HL-60/S4 treated with phorbol 12-myristate 13-acetate at 8.2 ng/mL for 4 days and 3 days (cell line): ENCODE measurements around the gene CKB.
"Not testable (repeated sequence)": the region's sequence is repeated elsewhere in the genome, so short reads cannot be mapped to it uniquely, and the experiment has no call there.

ENCODE experiments used
- in situ Hi-C: fragments of 300-500 bp; cut with MboI; formaldehyde crosslinking; loops from 2 replicates; pipeline ENCODE4 v1.15.0; 2022; ENCODE audit warnings: low sequenced_read_pairs

CKB gene

DNA sequence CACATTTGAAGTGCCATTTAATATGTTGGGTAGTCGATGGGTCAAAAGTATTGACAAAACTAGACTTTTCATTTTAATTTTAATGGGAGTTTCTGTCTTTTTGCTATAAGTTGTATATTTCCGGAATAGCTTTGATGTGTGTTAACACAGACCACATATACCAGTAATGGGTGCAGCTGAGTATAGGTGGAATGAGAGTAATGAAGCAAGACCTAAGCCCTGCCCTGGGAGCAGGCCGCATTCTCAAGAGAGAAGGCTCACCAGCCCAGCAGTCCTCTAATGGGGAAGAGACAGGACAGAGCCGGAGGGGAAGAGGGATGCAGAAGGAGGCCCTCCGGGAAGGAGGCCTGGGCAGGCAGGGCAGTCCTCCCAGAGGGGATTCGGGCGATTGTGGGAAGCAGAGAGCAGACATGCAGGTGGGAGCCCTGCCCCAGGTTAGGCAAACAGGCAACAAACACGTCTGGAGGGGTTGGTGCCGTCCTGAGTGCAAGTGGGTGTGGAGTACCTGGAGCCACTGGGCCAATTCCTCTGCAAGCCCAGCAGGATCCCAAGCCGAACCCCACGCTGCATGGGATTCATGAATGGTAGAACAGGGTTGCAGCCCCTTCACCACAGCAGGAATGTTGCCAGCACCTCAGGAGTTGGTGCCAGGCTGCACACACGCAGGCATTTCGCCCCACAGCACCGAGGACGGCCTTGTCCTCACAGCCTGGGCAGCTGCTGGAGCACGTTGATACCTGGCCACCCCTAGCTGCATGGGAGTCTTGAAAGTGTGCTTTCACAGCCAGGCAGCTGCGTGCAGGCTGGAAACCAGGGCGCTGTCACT lies 7.8 kb downstream of the CKB start:
- in situ Hi-C loops: no loop called here

DNA sequence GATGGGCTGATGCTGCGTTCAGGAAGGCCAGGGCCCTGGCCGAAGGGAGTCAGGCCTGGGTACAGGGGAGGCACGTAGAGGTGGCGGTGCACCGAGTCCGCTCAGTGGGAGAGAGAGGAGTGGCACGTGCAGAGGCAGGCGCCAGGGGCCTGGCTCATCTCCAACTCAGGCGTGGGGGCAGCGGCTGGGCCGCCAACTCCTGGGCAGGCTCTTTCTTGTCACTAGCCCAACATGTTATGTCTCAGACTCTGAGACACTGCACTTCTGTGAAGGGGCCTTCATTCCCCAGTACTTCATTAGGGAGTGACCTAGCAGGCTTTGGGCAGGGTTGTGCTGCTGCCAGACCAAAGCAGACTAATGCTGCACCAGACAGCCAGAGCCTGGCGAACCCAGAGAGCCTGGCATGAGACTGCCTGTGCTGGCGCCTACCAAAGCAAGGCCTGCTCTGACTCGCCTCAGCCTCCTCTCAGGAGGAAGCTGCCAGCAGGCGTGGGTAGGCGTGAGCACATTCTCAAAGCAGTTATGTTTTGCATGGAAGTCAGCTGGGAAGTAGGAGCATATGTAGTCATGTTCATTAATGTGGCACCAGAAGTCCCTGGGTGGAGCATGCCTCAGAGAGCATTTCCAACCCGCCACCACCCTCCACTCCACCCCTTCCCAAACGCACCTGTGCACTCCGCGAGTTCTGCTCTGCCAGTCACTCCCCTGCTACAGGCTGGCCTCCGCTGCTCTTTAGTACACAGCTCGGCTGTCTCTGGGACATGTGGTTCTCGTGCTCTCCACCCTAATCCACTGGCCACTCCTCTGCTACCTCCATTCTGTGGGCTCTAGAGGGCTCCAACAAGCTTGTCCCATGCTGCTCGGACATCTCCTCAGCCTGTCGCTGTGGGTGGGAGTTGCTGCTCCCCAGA lies 9.7 kb downstream of the CKB start:
- in situ Hi-C loops: no loop called here

DNA sequence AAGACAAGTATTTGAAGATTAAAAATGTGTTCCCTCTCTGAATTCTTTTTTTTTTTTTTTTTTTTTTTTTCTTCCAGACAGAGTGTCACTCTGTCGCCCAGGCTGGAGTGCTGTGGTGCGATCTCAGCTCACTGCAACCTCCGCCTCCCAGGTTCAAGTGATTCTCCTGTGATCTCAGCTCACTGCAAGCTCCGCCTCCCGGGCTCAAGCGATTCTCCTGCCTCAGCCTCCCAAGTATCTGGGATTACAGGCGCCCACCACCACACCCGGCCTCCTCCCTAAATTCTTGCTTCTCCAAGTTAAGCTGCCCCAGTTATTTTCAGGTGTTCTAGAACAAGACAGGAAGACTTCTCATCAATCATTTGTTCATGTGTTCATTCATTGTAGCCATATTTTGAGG lies 10.4 kb downstream of the CKB start:
- in situ Hi-C loops: not testable (repeated sequence)

DNA sequence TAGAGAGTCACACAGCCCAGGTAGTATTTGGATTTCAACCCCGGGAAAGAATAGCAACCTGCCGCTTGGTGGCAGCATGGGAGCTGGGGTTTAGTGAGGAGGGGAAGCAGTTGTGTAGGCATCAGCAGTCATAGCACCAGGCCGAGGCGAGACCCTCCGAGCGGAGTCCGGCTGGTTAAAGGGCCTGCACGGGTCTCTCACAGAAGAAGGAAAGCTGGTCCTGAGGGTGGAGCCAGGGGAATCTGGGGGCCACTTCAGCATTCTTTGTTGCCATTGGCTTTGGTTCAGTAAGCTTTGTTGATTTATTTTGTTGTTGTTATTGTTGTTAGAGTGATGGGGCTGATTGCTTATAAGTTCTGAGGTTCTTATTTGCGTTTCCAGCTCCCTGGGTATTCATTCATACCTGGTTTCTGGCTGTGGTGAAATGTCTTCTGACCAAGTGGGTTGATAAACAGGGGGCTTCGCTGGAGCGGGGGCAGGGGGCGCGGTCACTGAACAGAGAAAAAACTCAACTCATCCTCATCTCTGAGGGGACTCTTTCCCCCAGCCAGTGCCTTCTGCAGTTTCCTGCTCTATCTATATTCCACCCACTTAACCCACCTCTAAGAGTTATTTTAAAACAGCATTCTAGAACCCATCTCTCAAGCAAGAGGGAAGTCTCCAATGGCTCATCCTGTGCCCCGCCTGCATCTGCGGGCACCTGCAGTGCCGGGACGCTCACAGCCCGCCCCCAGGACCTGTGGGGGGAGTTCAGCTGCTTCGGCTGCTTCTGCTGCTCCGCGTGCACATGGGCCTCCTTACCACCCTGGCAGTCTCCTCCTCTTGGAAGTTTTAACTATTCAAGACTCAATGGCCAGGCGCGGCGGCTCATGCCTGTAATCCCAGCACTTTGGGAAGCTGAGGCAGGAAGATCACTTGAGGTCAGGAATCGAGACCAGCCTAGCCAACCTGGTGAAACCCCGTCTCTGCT lies 11.6 kb downstream of the CKB start:
- in situ Hi-C loops: no loop called here

DNA sequence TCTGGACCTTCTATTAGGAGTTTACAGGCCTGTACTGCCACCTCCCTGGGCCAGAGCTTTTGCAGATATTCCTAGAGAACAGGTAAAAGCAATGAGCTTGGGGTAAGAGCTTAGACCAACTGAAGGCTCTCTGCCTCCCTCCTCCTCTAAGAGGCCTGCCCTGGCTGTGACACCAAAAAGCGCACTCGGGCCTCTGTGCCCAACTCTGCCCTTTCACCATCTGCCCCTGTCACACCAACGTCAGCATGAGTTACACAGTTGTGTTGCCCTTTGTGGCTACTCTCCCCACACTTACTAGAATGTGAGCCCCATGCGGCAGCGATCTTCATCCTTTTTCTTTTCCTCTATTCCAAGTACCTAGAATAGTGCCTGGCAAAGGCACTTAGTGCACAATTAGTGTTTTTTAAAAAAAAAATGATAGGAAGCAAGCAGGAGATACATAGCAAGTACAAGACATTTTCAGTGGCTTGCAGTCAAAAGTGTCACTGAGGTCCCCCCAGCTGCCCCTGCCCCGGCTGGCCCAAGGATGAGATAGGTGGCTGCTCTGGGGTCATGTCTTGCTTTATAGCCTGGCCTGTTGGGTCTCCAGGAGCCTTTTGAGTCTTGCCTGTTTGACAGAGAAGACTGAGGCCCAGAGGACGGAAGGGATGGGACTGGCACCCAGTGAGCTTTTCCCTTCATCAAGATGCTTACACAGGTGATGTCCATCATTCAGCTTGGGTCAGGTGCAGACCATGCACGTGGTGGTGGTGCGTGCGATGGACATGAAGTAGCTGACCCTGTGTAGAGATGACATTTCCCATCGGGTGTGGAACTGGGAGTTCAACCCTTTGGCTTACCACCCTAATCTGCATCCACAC lies 12.5 kb downstream of the CKB start:
- in situ Hi-C loops: no loop called here

DNA sequence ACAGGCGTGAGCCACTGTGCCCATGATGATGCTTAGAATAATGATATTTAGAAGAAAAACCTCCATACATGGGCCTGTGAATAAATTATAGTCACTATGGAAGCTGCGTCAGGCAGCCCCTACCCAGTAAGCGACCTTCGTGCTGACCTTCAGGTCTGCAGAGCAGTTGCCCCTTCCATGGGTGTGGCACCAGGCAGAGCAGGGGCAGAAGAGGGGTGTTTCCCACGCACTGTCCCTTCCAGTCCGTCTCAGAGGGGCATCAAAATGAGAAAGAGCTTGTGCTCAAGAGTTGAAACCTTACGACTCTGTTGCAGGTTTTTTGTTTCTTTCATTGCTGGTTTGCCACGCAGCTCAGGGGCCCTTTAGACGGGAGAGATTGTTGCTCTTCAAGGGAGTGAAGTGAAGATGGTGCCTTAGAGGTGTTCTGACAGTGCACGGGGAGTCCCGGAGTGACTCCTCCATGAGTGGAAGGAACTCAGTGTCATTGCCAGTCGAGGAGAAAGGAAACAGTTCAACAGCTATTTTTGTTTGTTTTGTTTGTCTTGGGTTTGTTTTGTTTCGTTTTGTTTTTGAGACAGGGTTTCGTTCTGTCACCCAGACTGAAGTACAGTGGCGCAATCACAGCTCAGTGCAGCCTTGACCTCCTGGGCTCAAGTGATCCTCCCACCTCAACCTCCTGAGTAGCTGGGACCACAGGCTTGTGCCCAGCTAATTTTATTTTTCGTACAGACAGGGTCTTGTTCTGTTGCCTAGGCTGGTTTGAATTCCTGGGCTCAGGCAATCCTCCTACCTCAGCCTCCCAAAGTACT lies 13.9 kb downstream of the CKB start:
- in situ Hi-C loops: no loop called here

DNA sequence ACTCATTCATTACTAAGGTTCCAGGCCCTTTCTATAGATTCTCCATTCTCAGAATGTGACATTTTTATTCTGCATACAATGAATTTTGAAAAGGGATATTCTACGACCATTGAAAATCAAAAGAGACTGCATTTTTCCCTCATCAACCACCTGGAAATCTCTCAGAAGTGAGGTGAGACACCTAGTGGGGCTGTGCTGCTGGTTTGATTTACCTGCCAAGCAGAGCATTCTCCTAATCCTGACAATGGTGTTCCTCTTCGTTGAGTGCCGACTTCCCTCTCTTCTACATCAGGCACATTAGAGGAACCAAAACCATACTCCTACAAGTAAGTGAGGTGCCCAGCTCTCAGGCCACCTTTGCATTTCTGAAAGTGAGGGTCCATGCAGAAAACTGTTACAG lies 14.9 kb downstream of the CKB start:
- in situ Hi-C loops: no loop called here

DNA sequence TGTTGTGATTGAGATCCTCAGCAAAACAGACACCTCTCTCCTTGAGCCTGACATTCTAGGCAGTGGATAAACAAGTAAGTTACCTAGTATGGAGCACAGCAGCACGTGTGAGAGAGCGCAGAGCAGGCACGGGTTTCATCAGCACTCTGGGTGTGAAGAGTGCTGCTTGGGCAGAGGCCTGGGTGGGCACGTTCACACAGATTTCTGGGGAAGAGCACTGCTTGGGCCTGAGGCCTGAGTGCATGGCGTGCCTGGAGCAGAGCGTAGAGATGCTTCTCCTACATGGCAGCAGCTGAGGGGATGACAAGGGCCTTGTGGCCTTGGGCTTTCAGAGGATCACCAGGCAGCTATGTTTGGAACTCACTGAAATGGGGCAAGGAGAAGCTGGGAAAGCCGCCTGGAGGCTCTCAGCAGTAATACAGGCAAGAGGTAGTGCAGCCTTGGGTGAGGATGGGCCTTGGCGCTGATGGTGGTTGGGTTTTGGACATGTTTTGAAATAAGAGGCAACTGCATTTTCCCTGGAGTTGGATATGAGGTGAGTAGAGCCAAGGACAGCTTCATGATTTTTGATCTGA lies 17.6 kb downstream of the CKB start:
- in situ Hi-C loops: no loop called here

DNA sequence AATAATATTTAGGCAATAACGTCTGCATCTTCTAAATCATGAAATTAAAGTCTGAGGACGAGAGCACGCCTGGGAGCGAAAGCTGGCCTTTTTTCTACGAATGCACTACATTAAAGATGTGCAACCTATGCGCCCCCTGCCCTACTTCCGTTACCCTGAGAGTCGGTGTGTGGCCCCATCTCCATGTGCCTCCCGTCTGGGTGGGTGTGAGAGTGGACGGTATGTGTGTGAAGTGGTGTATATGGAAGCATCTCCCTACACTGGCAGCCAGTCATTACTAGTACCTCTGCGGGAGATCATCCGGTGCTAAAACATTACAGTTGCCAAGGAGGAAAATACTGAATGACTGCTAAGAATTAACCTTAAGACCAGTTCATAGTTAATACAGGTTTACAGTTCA lies 19.3 kb downstream of the CKB start:
- in situ Hi-C loops: no loop called here

DNA sequence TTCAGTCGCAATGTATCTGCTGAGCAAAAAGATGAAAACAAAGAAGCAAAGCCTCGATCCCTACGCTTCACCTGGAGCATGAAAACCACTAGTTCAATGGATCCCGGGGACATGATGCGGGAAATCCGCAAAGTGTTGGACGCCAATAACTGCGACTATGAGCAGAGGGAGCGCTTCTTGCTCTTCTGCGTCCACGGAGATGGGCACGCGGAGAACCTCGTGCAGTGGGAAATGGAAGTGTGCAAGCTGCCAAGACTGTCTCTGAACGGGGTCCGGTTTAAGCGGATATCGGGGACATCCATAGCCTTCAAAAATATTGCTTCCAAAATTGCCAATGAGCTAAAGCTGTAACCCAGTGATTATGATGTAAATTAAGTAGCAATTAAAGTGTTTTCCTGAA lies 19.8 kb downstream of the CKB start:
- in situ Hi-C loops: no loop called here

DNA sequence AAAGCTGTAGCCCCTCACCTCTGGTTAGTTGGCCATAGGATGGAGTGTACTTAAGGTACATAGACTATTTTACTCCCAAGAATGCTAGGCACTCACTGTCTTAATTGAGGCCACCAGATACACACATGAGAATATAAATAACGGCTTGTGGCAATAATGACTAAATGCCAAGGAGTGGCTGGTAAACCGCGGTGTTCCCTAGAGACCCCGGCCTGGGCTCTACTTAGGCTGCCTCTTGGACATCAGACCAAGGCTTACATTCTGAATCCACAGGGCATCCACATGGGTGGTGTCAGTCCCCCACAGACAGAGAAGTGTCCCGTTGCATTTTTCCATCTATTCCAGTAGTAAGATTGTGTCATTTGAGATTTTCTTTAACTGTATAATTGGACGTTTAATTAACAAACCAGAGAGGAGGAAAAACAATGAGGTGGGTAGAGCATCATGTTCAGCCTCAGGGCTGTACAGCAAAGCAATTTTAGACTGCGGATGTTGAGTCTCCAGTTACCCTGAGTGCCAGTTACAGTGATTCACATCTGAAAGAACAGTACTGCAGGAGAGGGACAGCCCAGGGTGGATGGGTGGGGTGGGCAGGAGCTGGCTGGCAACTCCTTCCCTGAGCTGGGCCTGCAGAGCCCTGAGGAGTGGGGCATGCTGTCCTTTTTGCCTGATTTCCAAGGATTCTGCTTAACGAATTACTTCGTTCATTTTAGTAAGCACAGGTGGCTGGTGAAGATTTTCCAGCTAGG lies 20.5 kb downstream of the CKB start:
- in situ Hi-C loops: no loop called here

DNA sequence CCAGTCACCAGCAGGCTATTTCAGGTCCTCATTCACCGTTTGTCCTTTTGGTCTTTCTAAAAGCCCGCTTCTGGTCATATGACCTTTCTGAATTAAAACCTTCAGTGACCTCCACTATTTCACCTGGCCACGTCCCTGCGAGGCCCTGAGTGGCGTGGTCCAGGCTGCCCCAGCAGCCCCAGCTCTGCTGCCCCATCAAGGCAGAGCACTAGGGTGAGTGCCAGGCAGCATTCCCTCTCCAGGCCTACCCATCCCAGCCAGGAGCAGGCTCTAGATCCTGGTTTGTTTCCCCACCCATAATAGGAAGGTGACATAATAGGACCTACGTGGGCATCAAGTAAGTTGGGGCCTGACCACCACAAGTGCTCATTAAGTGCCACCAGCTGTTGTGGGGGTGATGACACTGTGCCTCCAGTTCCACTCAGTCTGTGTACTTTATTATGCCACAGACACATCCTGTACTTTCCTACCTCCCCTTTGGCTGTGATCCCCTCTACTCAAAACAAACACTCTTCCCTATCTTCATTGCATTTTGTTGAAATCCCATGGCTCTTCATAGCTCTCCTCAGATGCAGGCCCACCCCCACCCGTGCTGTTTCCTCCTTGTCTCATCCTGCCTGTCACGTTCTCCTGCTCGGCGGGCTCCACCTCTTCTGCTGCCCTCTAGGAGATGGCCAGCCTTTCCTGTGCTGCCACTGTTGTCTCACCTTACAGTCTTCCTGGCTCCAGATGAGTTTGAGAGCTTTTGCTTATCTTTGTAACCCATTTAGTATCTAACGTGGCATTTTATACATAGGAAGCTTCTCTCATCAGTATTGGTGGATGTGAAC lies 21.4 kb downstream of the CKB start:
- in situ Hi-C loops: no loop called here

DNA sequence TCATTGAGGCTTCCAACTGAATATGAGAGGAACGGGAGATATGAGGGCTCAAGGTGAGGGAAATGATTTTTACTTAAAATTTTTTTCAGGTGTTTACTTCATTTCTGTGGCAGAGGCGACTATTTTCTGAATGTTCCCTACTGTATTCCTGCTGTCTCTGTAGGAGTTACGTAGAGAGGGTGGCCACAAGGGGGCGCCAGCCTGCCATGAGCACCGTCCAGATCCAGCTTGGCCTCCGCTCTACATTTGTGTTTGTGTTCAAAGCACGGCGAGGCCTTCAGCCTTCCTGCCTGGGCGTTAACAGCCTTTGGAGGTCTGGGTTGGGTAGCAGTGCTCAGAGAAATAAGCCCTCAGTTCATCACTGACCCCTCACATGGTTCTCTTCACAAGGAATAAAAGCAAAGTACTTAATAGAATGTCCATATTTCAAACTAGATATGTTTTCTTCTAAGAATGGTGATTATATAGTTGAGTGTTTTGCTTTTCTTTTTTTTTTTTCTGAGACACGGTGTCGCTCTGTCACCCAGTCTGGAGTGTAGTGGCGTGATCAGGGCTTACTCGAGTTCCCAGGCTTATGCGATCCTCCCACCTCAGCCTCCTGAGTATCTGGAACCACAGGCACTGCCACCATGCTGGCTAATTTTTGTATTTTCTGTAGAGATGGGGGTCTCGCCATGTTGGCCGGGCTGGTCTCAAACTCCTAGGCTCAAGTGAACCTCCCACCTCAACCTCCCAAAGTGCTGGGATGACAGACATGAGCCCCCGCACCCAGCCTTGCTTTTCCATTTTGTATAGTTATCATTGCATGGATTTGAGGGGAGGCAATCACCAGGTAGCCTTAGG lies 22.3 kb downstream of the CKB start:
- in situ Hi-C loops: no loop called here

DNA sequence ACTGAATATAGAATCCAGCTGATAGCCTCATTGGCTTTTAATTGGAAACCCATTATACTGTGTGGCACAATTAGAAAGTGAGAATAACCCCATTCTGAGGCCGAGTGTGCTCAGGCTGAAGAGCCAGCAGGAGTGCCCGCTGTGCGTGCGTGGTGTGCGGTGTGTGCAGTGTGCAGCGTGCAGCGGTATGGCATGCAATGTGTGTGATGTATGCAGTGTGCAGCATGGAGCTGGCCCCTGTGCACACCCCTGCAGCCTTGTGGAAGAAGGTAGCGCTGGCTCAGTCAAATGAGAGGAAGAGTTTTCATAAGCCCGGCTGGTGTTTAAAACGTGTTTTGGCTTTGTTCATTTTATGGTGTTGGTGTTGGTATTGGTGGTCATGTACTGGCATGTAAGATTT lies 22.9 kb downstream of the CKB start:
- in situ Hi-C loops: no loop called here

DNA sequence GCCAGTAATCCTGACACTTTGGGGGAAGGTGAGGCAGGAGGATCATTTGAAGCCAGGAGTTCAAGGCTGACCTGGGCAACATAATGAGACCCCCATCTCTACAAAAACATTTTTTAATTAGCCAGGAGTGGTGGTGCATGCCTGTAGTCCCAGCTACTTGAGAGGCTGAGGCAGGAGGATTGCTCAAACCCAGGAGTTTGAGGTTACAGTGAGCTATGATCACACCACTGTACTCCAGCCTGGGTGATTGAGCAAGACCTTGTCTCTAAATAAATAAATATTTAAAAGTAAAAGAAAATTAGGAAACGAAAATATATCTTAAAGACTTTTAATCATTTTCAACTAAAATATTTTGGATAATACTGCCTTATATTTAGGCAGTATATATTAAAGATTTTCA lies 25.9 kb downstream of the CKB start:
- in situ Hi-C loops: no loop called here

DNA sequence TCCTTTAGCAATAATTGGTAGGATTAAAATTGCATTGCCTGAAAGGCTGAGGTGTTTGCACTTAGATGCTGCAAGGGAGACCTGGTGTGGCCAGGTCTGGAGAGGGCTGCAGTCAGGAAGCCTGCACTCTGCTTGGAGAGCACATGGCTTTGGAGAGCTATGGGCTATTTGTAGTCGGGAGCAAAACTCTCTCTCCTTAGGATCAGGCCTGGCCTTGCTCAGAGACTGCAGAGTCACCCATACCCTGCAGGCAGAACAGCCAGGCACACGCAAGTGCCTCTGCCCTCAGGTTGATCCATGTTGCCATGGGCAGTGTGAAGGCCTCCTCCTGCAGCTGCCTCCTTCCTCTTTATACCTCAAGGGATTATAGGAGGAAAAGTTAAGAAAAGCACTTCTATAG lies 26.8 kb downstream of the CKB start:
- in situ Hi-C loops: no loop called here
